Central memory CD8-positive, alpha-beta T cell (primary cell): ENCODE results near the gene NR5A1.

ENCODE experiments used
- ATAC-seq: fragments of 150-1000 bp; cut with Tn5 transposase; replicated peaks from 2 replicates; pipeline ENCODE4 v1.10.0; 2022; ENCODE audit warnings: mild to moderate bottlenecking, moderate FRiP score, moderate number of reproducible peaks; ENCODE audit not compliant: poor library complexity, severe bottlenecking; ENCODE audit errors: extremely low read depth
- DNase-seq, 2 donors: peaks; one replicate each; pipeline ENCODE4 v3.0.0; 2021; ENCODE audit warnings: low spot score in 2 of 2
- H3K27ac Mint-ChIP-seq: one replicate; pipeline ENCODE4 v1.8.0; 2022; ENCODE audit warnings: low read depth, mild to moderate bottlenecking, moderate library complexity, mixed read lengths
- H3K27me3 Mint-ChIP-seq: one replicate; pipeline ENCODE4 v1.8.0; 2022; ENCODE audit warnings: mixed read lengths
- H3K36me3 Mint-ChIP-seq: one replicate; pipeline ENCODE4 v1.8.0; 2022; ENCODE audit warnings: mild to moderate bottlenecking, moderate library complexity, mixed read lengths; ENCODE audit not compliant: insufficient read depth
- H3K4me1 Mint-ChIP-seq: one replicate; pipeline ENCODE4 v1.8.0; 2022; ENCODE audit warnings: mixed read lengths
- H3K4me3 Mint-ChIP-seq: one replicate; pipeline ENCODE4 v1.8.0; 2022; ENCODE audit warnings: mild to moderate bottlenecking, moderate library complexity, mixed read lengths
- H3K9me3 Mint-ChIP-seq: one replicate; pipeline ENCODE4 v1.8.0; 2022; ENCODE audit warnings: mixed read lengths

NR5A1 gene

DNA sequence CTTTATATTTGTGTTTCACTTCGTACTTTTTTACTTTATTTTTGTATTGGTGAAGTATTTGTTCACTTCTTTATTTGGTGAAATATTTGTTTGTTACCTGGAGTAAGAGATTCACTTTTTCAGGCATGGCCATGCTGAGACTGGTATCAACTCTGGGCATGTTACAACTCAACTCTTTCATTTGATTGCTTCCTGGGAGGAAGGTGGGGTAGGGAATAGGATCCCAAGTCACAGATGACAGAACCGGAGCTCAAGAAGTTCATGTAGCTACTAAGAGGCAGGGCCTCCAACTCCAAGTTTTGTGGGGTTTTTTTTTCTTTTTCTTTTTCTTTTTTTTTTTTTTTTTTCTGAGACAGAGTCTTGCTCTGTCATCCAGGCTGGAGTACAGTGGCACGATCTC, 63.0 kb downstream of the NR5A1 start:
- Mint-ChIP-seq H3K9me3 (no peaks in the 10 kb centered on the region), H3K27me3 (peaks cover 65% of the 10 kb centered on the region), H3K36me3 (no peaks in the 10 kb centered on the region), H3K4me1 (no peaks in the 10 kb centered on the region), H3K27ac (no peak overlapping the region), H3K4me3 (no peak overlapping the region)
- DNase-seq (no peak), ATAC-seq (no peak)

DNA sequence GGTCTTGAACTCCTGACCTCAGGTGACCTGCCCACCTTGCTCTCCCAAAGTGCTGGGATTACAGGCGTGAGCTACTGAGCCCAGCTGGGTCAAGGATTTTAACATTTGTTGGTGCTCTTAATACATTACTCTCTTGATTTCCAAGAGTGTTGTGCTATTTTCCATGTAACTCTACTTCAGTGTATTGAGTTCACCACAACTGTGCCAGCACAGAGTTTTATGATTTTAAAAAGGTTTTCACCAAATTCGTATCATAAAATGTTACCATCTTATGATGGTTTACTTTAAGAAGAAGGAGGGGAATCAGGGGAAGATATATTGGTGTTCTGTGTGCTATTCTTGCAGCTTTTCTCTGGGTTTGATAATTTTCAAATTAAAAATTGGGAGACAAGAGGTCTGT, 63.6 kb downstream of the NR5A1 start:
- H3K4me3 Mint-ChIP-seq: no peak overlapping the region
- H3K27me3 Mint-ChIP-seq: peaks cover 65% of the 10 kb centered on the region
- DNase-seq: no peak
- no peaks in the 10 kb centered on the region for H3K36me3 Mint-ChIP-seq
- ATAC-seq: no peak
- no peaks in the 10 kb centered on the region for H3K9me3 Mint-ChIP-seq
- H3K4me1 Mint-ChIP-seq: no peaks in the 10 kb centered on the region
- no peak overlapping the region for H3K27ac Mint-ChIP-seq

DNA sequence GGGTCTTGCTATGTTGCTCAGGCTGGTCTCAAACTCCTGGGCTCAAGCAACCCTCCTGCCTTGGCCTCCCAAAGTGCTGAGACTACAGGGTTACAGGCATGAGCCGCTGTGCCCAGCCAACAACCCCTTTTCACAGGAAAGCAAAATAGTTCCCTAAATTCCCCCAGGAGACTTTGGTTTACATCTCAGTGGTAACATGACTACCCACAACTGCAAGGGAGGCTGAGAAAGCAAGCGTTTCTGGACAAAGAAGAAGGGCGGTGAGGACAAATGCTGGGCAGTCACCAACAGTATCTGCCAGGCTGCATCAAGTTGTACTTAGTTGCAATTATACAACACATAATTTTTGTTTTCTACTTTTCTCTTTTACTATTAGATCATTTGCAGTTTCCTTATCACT, 64.4 kb downstream of the NR5A1 start:
- no peaks in the 10 kb centered on the region for H3K9me3 Mint-ChIP-seq
- no peak for ATAC-seq
- no peaks in the 10 kb centered on the region for H3K36me3 Mint-ChIP-seq

DNA sequence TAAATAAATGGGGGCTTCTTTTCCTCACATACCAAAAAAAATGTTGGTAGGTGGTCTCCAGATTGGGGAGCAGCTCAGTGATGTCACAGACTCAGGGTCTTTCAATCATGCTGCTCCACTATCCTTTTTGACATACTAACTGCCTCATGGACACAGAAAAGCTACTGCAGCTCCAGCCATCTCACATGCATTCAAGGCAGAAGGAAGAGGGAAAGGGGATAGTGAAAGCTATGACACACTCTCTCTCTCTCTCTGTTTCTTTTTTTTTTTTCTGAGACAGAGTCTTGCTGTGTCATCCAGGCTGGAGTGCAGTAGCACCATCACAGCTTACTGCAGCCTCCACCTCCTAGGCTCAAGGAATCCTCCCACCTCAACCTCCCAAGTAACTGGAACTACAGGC, 64.8 kb downstream of the NR5A1 start:
- no peaks in the 10 kb centered on the region for H3K36me3 Mint-ChIP-seq
- H3K4me3 Mint-ChIP-seq: no peak overlapping the region
- H3K4me1 Mint-ChIP-seq: no peaks in the 10 kb centered on the region
- DNase-seq (no peak), ATAC-seq (no peak)
- H3K27me3 Mint-ChIP-seq: peaks cover 62% of the 10 kb centered on the region
- no peaks in the 10 kb centered on the region for H3K9me3 Mint-ChIP-seq
- no peak overlapping the region for H3K27ac Mint-ChIP-seq

More for the DNA sequence above, 64.4 kb downstream of the NR5A1 start:
- Mint-ChIP-seq H3K4me1 (no peaks in the 10 kb centered on the region), H3K27me3 (peaks cover 65% of the 10 kb centered on the region), H3K4me3 (no peak overlapping the region), H3K27ac (no peak overlapping the region)
- no peak for DNase-seq

DNA sequence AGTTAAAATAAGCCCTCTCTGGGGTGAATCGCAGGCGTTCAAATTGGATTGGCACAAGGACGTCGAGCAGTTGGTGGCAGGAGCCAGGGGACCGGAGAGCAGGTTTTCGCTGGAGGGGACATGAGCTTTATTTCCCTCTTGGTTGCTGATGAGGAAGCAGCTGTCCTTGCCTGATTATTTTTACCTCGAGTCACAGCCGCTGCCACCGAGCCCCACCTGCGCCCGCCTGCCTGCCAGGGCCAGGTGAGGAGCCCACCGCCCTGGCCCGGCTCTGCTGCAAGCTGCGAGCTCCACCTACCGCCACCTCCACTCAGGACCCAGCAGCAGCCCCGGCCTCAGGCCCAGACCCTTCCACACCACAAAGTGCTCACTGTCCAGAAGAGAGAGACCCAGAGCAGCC, 65.9 kb downstream of the NR5A1 start:
- peaks cover 53% of the 10 kb centered on the region for H3K27me3 Mint-ChIP-seq

DNA sequence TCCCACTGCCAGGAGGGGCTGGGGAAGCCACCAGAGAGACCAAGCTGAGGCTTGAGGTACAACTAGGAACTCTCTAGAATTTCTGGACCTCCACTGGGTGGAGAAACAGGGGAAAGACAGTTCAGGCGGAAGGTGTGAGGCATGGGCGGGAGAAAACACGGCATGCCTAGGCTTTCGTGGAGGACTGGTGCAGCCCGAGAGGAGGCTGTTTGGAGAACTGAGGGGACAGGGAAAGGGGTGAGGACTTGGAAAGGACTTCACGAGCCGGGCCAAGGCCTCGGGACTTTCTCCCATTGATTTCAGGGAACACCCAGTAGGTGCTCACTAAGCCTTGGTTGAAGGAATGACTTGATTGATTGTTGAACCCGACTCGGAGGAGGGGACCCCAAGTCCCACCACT, 66.4 kb downstream of the NR5A1 start:
- DNase-seq (no peak), ATAC-seq (no peak)
- H3K36me3 Mint-ChIP-seq: no peaks in the 10 kb centered on the region
- H3K9me3 Mint-ChIP-seq: no peaks in the 10 kb centered on the region
- H3K27me3 Mint-ChIP-seq: peaks cover 53% of the 10 kb centered on the region
- H3K4me1 Mint-ChIP-seq: no peaks in the 10 kb centered on the region
- H3K4me3 Mint-ChIP-seq: no peak overlapping the region
- H3K27ac Mint-ChIP-seq: no peak overlapping the region

More for the DNA sequence above, 65.9 kb downstream of the NR5A1 start:
- no peak for DNase-seq
- Mint-ChIP-seq H3K4me1 (no peaks in the 10 kb centered on the region), H3K27ac (no peak overlapping the region), H3K9me3 (no peaks in the 10 kb centered on the region), H3K4me3 (no peak overlapping the region), H3K36me3 (no peaks in the 10 kb centered on the region)
- no peak for ATAC-seq

DNA sequence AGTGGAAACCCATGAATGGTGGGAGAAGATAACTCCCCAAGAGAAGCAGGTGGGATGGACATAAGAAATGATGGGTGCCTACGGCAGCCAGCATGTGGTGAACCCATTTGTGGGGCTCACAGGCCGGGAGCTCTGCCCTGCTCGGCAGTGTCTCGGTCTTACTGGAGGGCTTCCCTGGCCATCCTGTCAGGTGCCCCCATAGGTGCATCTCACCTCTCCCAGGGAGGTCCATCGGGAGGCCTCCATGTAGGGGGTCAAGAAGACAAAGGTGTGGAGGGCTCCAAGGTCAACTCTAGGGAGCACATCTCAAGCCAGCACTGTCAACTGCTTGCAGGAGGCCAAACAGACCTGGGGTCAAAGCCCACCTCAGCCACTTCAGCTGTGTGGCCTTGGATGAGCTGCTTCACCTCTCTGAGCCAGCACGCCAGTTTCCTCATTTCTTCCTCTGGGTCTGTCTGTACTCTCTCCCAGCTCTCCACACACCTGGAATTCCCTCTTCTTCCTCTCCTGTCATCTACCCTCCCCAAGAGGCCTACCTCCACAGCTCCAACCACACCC, 67.4 kb downstream of the NR5A1 start:
- Mint-ChIP-seq H3K27me3 (peaks cover 53% of the 10 kb centered on the region), H3K4me3 (no peak overlapping the region), H3K27ac (no peak overlapping the region), H3K4me1 (no peaks in the 10 kb centered on the region), H3K9me3 (no peaks in the 10 kb centered on the region), H3K36me3 (no peaks in the 10 kb centered on the region)
- ATAC-seq (no peak), DNase-seq (no peak)

DNA sequence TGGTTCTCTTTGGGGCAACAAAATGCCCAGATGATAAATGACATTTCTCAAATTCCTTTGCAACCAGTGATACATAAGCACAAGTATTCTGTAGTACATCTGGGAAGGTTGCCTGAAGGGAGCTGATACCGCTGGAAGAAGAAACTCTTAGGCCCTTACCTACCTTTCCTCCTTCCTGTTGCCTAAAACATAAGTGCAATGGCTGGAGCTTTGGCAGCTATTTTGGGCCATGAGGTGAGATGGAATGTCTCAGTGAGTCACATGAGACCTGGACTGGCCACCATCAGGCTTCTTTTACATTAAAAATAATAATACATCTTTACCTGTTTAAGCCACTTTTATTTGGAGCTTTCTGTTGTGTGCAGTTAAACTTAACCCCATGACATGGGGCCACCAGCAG, 68.1 kb downstream of the NR5A1 start:
- no peak overlapping the region for H3K27ac Mint-ChIP-seq
- peaks cover 55% of the 10 kb centered on the region for H3K27me3 Mint-ChIP-seq
- no peaks in the 10 kb centered on the region for H3K4me1 Mint-ChIP-seq
- no peak overlapping the region for H3K4me3 Mint-ChIP-seq
- H3K9me3 Mint-ChIP-seq: no peaks in the 10 kb centered on the region
- H3K36me3 Mint-ChIP-seq: no peaks in the 10 kb centered on the region
- DNase-seq (no peak), ATAC-seq (no peak)

DNA sequence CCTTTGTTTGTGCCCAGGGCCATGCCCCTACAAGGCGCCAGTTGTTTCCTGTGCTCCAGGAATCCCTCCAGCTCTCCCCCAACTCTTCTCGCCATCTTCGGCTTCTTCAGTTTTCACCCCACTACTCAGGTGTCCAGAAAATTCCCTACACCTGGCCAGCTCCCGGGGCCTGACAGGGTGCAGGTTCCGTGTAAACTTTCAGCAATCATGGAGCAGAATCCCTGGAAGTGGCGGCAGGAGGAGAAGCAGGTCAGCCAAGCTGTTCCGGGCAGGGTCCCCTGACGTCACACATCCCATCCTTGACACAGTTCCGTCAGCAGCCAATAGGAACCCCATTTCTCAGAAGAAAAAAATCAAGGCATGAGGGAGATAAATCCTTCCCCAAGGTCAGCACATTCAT, 69.1 kb downstream of the NR5A1 start:
- no peaks in the 10 kb centered on the region for H3K9me3 Mint-ChIP-seq
- H3K27me3 Mint-ChIP-seq: peaks cover 58% of the 10 kb centered on the region
- ATAC-seq (no peak), DNase-seq (no peak)
- H3K4me3 Mint-ChIP-seq: no peak overlapping the region
- no peak overlapping the region for H3K27ac Mint-ChIP-seq
- H3K4me1 Mint-ChIP-seq: no peaks in the 10 kb centered on the region
- no peaks in the 10 kb centered on the region for H3K36me3 Mint-ChIP-seq

DNA sequence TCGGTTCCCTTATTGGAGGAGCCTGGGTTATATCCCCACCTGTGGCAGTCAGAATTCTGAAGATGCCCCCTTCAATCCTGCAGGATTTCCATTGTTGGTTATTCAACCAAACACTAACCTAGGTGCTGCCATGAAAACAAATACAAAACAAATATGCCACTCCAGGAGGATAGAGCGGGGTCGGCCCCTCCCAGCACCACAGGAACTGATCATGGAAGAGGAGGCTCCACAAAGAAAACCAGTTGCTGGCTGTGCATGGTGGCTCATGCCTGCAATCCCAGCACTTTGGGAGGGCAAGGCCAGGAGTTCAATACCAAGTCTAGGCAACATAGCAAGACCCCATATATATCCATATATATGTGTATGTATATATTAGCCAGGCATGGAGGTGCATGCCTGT, 70.1 kb downstream of the NR5A1 start:
- Mint-ChIP-seq H3K27ac (no peak overlapping the region), H3K36me3 (peaks cover 2% of the 10 kb centered on the region), H3K4me1 (no peaks in the 10 kb centered on the region), H3K4me3 (no peak overlapping the region), H3K27me3 (peaks cover 66% of the 10 kb centered on the region), H3K9me3 (no peaks in the 10 kb centered on the region)
- no peak for ATAC-seq
- DNase-seq: no peak

DNA sequence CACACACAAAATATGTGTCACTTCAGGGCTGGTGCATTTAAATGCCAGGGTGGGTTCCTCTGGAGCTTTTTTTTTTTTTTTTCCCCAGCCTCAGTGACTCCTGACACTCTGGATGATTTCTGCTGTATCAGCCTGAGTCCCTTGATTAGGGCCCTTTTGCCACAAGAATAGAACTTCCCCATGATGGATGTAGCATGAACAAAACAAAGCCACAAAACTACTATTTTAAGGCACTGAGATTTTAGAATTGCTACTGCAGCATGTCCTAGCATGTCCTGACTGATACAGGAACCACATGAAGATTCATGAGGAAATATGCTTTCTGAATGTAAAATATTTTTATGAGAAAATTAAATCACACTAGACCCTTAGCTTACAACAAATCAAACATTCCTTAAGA, 70.9 kb downstream of the NR5A1 start:
- no peaks in the 10 kb centered on the region for H3K4me1 Mint-ChIP-seq
- no peak overlapping the region for H3K4me3 Mint-ChIP-seq
- H3K27ac Mint-ChIP-seq: no peak overlapping the region
- H3K9me3 Mint-ChIP-seq: no peaks in the 10 kb centered on the region
- H3K36me3 Mint-ChIP-seq: peaks cover 2% of the 10 kb centered on the region
- peaks cover 58% of the 10 kb centered on the region for H3K27me3 Mint-ChIP-seq
- ATAC-seq (no peak), DNase-seq (no peak)
